Measurements from ENCODE around the gene DENND6B.
A peak's percentile ranks its signal among the peaks of the same experiment; 100 is the strongest.

DNA sequence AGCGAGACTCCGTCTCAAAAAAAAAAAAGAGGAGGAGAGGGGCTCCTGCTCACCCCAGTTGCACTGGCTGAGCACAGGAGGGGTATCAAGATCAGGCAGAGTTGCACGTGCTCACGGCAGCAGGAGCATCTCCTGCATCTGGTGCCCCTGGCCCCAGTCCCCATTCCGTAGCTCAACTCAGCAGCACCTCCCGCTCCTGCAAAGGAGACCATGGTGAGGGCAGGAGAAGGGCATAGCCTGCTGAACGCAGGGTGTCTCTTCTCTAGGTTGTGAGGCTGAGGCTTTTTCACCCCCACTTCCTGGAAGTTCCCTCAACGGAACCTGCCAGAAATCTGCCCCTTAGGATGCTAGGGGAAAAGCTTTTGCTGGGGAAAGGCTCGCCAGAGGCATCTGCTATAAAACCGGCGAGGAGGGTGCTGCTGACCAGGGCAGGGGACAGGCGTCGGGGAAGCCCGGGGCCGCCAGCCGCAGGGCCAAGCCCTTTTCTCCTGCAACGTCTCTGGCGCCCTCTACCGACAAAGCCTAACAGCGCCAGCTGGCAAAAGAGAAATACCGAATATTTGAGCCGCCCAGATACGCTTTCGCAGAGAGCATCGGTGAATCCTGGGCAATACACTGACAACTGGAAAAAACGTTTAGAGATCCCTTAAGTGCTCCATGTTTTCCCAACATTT, 15.3 kb upstream of the DENND6B start:
- TF ChIP-seq EZH2phosphoT487 (IDR thresholded peaks at IDR 0.05) (peak; percentile 36), CTCF (IDR thresholded peaks at IDR 0.05) (peak; percentile 98), EZH2 (IDR thresholded peaks at IDR 0.05) (peak; percentile 40)

Measured in neural progenitor cell (in vitro differentiated cells).